Measurements from ENCODE around the gene SCN8A. TPM values are rescaled to one million over a fixed set of nuclear protein-coding genes. Genes with fewer than 3 reads are reported as not detected.
"Not testable (repeated sequence)": the region's sequence is repeated elsewhere in the genome, so short reads cannot be mapped to it uniquely, and the experiment has no call there.

Gene SCN8A
- total RNA-seq, 1 experiment from 2014 or later = 1.4 TPM

DNA sequence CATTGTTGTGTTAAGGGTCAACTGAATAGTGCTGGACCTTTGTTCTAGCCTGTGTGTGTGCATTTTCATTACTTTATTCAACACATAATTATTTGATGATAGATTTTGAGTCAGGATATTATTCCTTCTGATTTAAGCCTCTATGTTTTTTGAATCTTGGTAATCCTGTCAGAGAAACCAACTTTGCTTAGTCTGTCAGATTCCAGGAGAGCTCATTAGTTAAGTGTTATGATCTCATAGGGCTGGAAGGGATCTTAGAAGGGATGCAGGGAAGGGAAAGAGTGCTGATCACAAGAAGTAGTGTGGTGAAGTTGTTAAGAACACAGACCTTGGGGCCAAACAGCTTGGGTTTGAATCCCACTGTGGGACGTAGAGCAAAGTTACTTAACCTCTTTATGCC lies 52.9 kb downstream of the SCN8A start:
- no peaks in the 10 kb centered on the region for H3K9me3 ChIP-seq
- no peak for DNase-seq
- H3K27me3 ChIP-seq = no peaks in the 10 kb centered on the region
- H3K36me3 ChIP-seq = no peaks in the 10 kb centered on the region
- H3K4me3 ChIP-seq = no peak overlapping the region

DNA sequence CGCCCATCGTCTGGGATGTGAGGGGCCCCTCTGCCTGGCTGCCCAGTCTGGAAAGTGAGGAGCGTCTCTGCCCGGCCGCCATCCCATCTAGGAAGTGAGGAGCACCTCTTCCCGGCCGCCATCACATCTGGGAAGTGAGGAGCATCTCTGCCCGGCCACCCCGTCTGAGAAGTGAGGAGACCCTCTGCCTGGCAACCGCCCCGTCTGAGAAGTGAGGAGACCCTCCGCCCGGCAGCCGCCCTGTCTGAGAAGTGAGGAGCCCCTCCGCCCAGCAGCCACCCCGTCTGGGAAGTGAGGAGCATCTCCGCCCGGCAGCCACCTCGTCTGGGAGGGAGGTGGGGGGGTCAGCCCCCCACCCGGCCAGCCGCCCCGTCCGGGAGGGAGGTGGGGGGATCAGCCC lies 53.7 kb downstream of the SCN8A start:
- not testable (repeated sequence) for H3K36me3 ChIP-seq, H3K9me3 ChIP-seq, H3K4me3 ChIP-seq, DNase-seq, H3K27me3 ChIP-seq

DNA sequence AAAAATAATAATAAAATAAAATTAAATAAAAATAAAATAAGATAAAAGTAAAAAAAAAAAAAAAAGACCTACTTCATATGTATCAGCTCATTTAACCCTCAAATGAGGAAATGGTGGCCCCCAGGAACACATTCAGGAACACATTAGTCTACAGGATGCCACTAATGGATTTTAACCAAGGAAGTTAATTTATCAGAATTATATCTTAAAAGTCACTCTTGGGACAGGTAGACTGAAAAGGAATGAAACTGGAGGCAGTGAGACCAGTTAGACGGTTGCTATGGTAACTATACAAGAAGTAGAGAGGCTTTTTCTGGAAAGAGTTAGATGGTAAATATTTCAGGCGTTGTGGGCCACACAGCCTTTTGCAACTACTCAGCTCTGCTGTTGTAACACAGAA lies 54.9 kb downstream of the SCN8A start:
- Histone ChIP-seq H3K9me3 (no peaks in the 10 kb centered on the region), H3K36me3 (no peaks in the 10 kb centered on the region), H3K4me3 (no peak overlapping the region), H3K27me3 (no peaks in the 10 kb centered on the region)
- DNase-seq = no peak

DNA sequence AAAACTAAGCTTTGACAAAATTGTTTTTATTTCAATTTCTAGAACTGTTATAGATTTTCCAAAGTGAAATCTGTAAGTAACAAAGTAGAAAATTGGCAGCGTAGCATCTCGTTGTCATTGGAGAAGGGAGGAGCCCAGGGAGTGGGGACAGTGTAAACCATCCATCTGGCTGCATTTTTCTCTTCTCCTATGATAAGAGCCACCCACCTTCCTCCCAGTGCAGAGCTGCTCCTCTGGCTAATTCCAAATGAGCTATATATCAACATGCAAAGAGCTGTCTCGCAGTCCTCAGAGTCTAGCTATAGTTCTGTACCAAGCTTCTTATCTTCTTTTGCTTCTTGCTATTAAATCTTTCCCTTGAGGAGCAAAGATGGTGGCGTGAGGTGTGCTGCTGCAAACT lies 56.6 kb downstream of the SCN8A start:
- no peaks in the 10 kb centered on the region for H3K36me3 ChIP-seq
- no peak for DNase-seq
- no peaks in the 10 kb centered on the region for H3K27me3 ChIP-seq
- no peak overlapping the region for H3K4me3 ChIP-seq
- H3K9me3 ChIP-seq = no peaks in the 10 kb centered on the region

DNA sequence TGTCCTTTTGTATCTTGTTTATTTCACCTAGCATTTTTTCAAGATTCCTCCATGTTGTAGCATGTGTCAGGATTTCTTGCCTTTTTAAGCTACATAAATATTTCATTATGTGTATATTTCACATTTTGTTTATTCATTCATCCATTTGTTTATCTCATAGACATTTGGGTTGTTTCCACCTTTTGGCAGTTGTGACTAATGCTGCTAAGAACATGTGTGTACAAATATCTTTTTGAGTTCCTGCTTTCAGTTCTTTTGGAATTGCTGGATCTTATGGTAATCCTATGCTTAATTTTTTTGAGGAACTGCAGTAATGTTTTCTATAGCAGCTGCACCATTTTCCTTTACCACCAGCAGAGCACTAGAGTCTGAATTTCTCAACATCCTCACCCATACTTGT lies 62.4 kb downstream of the SCN8A start:
- Histone ChIP-seq H3K4me3 (no peak overlapping the region), H3K27me3 (no peaks in the 10 kb centered on the region; the same call in 1 of the 2 replicates), H3K9me3 (no peaks in the 10 kb centered on the region; the same call in 1 of the 2 replicates), H3K36me3 (no peaks in the 10 kb centered on the region)
- DNase-seq = no peak

DNA sequence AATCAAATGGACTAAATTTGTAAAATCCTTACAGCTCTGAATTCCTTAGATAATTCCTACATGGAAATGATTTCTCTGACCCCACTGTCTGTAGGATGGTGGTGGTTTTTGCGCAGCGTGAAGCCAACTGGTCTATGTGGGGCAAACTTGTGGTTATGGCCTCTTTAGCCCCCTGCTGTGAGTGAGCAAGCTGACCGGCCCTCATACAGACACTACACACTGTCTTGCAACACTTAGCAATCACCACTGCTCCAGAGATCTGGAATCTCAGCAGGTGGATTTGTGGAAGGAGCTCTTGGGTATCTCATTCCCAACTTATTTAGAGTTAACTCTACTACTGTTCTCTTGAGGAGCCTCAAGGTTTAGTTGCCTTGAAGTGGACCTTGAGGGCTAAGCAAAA lies 70.2 kb downstream of the SCN8A start:
- Histone ChIP-seq H3K9me3 (no peaks in the 10 kb centered on the region; the same call in 1 of the 2 replicates), H3K4me3 (no peak overlapping the region), H3K36me3 (no peaks in the 10 kb centered on the region), H3K27me3 (no peaks in the 10 kb centered on the region; the same call in 1 of the 2 replicates)
- DNase-seq = no peak

DNA sequence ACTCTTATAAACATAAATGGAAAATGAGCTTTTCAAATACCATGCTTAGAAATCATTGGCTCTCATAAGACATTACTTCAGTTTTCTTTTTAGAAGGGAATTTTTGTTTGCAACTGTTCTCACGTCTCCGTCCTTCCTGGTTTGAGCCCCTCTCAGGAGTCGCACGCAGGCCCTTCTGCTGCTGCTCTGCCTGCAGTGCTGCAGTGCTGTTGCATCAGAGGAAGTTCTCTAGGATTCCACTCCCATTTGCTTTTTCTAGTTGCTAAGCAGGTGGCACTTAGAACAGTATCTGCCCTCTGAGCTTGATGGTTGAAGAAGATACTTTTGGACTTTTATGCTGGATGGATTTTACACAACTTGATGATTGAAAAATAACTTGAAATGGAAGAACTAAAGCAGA lies 70.8 kb downstream of the SCN8A start:
- Histone ChIP-seq H3K9me3 (no peaks in the 10 kb centered on the region; the same call in 1 of the 2 replicates), H3K27me3 (no peaks in the 10 kb centered on the region), H3K4me3 (no peak overlapping the region), H3K36me3 (no peaks in the 10 kb centered on the region)
- no peak for DNase-seq

DNA sequence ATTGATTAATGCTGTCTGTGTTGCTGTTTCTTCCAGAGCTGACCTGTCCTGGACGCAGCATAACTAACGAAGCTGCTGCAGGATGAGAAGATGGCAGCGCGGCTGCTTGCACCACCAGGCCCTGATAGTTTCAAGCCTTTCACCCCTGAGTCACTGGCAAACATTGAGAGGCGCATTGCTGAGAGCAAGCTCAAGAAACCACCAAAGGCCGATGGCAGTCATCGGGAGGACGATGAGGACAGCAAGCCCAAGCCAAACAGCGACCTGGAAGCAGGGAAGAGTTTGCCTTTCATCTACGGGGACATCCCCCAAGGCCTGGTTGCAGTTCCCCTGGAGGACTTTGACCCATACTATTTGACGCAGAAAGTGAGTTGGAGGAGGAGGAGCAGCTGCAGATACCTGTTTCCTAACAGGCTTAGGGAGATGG lies 71.7 kb downstream of the SCN8A start:
- H3K27me3 ChIP-seq = no peaks in the 10 kb centered on the region
- no peak overlapping the region for H3K4me3 ChIP-seq
- no peak for DNase-seq
- H3K36me3 ChIP-seq = no peaks in the 10 kb centered on the region
- no peaks in the 10 kb centered on the region; the same call in 1 of the 2 replicates for H3K9me3 ChIP-seq

DNA sequence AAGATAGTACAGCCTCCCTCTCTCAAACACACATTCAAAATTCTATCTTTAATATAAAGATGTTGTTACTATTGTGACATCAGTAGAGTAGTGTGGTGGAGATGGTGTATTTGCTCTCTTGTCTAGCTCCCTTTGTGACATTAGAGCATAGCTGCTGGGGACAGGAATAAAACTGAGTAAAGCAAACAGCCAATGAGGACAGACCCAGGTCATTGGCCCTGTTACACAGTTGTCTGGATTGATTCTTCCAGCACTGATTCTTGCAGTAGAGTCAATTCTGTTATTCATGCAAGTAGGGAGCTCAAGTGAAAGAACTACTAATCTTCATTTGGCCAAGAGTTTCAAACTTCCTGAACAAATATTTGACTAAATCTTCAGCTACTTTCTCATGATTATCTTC lies 72.4 kb downstream of the SCN8A start:
- H3K36me3 ChIP-seq = no peaks in the 10 kb centered on the region
- H3K27me3 ChIP-seq = no peaks in the 10 kb centered on the region
- H3K9me3 ChIP-seq = no peaks in the 10 kb centered on the region
- no peak overlapping the region for H3K4me3 ChIP-seq
- no peak for DNase-seq

DNA sequence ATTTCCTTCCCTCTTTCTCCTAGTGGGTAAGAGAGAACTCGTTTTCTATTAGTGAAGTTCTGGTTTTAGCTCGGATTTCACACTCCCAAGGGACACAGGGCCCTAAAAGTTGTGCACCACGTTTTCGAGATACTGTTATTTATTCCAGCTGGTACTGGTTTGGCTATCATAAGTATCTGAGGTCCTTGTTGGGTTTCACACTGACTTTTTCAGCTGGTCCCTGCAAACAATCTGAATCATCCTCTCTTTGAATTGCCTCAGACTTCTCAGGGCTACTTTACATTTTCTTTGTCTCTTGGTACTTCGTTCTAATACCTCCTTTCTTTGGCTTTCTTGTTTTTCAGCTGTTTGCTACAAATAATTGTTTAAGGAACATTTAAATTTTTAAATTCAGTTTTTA lies 75.7 kb downstream of the SCN8A start:
- no peak overlapping the region for H3K4me3 ChIP-seq
- no peak for DNase-seq
- no peaks in the 10 kb centered on the region for H3K36me3 ChIP-seq
- H3K9me3 ChIP-seq = no peaks in the 10 kb centered on the region
- no peaks in the 10 kb centered on the region for H3K27me3 ChIP-seq

DNA sequence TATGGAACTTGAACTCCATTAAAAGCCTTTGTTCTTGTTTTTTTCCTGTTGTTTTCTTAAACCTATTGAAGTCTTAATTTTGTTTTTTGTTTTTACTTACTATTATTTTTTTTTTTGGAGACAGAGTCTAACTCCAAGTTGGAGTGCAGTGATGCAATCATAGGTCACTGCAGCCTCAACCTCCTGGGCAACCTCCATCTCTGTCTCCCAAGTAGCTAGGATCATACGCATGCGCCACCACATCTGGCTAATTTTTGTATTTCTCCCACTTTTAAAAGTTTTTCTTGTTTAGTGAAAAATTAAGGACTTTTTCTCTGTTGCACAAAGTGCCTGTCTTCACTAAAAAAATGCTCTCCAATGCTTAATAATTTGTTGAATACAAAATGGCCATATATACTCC lies 76.2 kb downstream of the SCN8A start:
- H3K9me3 ChIP-seq = no peaks in the 10 kb centered on the region
- no peak for DNase-seq
- no peaks in the 10 kb centered on the region for H3K36me3 ChIP-seq
- no peaks in the 10 kb centered on the region for H3K27me3 ChIP-seq
- no peak overlapping the region for H3K4me3 ChIP-seq

DNA sequence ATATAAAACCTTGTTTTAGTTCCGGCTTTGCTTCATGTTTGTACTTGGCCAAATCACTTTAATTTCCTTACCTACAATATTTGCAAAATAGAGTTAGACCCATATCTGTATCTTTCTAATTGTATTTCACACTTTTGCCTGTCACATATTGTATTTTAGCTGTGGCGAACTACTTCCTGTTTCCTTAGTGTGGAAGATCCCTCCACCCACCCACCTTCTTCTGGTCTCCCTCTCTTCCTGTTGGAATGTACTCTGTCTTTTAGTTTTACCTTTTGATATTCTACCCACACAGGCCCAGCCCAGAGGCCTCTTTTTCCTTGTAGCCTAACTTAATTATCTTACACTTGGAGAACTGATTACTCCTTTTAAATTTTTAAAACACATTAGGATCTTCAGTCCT lies 78.2 kb downstream of the SCN8A start:
- DNase-seq = no peak

DNA sequence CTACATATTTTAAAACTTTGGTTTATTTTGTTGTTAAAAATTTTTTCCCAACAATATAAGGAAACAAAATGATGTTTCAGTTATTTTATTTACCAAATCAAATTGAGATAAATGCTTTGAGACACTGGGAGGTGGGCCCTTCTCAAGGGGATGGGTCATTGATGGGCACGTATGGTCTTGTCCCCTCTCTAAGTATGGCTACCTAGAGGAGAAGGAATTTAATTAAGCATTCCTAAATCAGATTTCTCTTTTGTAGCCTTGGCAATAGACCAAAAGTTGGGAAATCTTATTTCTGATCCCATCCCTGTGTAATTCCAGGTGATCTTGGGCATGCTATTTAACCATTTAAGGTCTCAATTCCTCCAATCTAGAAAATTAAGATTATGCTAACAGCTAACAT lies 79.0 kb downstream of the SCN8A start:
- DNase-seq = no peak
- Histone ChIP-seq H3K27me3 (no peaks in the 10 kb centered on the region), H3K4me3 (no peak overlapping the region), H3K36me3 (no peaks in the 10 kb centered on the region), H3K9me3 (no peaks in the 10 kb centered on the region)

More for the DNA sequence above, 78.2 kb downstream of the SCN8A start:
- H3K9me3 ChIP-seq = no peaks in the 10 kb centered on the region
- no peaks in the 10 kb centered on the region for H3K36me3 ChIP-seq
- no peaks in the 10 kb centered on the region for H3K27me3 ChIP-seq
- H3K4me3 ChIP-seq = no peak overlapping the region

DNA sequence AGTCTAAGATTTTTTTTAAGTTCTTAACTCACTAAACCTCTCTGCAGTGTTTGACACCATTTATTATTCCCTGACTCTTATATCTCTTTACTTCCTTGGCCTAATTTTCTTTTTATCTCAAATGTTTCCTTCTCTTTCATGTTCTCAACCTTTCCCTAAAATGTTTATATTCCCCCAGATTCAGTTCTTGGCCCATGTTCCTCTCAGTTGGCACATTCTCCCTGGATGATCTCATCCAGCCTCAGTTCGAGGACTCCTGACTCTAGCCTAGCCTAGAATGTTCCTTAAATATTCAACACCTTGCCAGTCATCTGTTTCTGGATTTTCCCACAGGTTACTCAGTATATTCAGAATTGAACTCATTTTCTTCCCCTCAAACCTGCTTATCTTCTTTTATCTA lies 81.3 kb downstream of the SCN8A start:
- Histone ChIP-seq H3K4me3 (no peak overlapping the region), H3K9me3 (no peaks in the 10 kb centered on the region), H3K36me3 (no peaks in the 10 kb centered on the region), H3K27me3 (no peaks in the 10 kb centered on the region)
- DNase-seq = peak; percentile 12

DNA sequence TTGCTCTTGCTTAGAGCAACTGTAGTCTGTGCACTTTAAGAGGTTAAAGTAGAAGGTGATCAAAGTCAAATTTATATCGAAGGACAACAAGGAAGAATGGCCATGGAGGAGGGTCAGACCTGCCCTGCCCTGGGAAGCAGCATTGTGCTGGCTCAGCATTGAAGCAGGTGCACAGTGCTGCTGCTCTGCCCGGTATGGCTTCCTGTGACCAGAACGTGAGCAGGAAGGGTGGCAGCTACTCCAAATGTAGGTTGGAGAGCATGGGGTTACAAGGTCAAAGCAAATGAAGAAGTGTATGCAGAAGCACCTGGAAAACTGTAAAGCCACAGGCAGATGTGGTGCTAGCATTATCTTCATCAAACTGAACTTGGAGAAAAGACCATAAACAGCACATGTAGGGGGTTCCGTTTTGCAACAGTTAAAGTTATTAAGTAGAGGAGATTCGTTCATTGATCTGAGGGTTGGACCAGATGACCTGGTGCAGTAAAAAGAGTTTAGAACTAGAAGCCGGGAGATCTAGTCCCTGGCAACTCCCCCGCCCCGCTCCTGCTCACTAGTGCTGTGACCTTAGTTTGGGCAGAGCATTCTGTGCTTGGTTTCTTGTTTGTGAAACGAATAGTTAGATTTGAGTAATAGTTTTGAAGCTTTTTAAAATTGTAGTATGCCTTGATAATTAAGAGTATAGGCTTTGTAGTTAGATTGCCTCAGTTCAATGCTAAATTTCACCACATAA lies 84.2 kb downstream of the SCN8A start:
- no peaks in the 10 kb centered on the region for H3K27me3 ChIP-seq
- no peak overlapping the region for H3K4me3 ChIP-seq
- no peaks in the 10 kb centered on the region for H3K9me3 ChIP-seq
- no peak for DNase-seq
- H3K36me3 ChIP-seq = no peaks in the 10 kb centered on the region

DNA sequence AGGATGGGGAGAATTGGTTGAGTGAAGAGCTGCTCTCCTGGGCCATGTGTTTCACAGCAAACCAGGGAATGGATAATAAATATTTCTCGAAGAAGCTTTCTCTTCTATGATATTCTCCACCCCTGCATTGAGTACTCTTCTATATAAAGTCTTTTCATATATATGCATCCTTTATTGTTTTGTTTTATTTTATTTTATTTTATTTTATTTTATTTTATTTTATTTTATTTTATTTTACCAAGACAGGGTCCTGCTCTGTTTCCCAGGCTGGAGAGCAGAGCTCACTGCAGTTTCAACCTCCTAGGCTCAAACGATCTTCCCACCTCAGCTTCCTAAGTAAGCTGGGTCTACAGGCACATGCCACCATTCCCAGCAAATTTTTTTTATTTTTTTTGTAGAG lies 85.8 kb downstream of the SCN8A start:
- no peak for DNase-seq
- Histone ChIP-seq H3K4me3 (no peak overlapping the region), H3K36me3 (no peaks in the 10 kb centered on the region), H3K9me3 (no peaks in the 10 kb centered on the region), H3K27me3 (no peaks in the 10 kb centered on the region)

DNA sequence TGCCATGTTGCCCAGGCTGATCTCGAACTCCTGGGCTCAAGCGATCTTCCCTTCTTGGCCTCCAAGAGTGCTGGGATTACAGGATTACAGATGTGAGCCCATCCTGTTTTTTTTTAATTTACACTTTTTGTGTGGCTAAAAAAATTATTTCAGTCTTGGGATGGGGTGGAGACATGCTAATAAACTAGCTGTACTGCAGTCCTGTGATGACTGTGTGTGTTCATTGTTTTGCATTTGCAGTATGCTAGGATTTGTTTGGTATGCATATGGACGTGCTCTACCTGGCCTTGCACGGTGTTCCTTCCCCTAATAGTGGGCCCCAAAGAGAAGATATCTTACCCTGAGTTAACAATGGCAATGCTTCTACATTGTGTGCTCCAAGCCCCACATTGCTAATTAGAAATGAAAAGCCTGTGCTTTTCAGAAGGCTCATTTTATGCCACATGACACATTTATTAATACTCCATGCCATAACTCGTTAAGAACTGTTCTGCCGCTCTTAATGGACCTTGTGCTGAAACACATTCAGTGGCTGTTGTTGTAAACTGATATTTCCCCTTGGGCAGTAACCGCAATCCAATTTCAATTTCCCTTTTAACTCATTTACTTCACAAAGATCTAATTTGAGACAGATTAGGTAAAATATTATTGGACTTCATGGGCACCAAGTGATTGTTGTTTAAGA lies 86.4 kb downstream of the SCN8A start:
- no peaks in the 10 kb centered on the region for H3K36me3 ChIP-seq
- H3K9me3 ChIP-seq = no peaks in the 10 kb centered on the region
- H3K27me3 ChIP-seq = no peaks in the 10 kb centered on the region
- H3K4me3 ChIP-seq = no peak overlapping the region
- no peak for DNase-seq

DNA sequence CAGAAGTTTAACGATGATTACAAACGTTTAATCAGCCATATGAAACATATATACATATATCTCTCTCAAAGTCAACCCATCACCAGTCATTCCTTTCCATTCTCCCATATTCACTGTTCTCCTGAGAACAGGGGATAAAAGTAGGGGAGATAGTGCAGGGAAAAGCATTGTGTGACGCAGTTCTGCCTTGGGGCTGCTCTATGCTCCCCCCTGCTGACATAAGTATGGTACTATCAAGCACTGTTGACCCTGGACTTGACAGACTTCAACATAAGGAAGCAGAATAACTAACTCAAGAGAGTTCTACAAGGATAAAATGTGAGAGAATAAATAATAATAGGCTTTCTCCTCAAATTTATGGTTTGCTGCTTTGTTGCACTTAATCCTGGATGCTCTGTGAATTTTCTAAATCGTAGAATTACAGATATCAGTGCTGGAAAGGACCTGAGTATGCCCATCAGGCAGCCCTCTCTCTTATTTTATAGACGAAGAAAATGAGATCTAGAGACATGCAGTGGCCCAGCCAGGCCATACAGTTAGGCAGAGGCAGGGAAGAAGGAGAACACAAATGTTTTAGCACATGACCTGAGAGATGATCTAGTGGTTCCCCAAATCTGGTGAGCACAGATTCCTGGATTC lies 87.2 kb downstream of the SCN8A start:
- Histone ChIP-seq H3K36me3 (no peaks in the 10 kb centered on the region), H3K9me3 (no peaks in the 10 kb centered on the region), H3K4me3 (no peak overlapping the region), H3K27me3 (no peaks in the 10 kb centered on the region)
- peak; percentile 12 for DNase-seq
